ENCODE data around the gene USP7. TPM values are rescaled to one million over a fixed set of nuclear protein-coding genes. Genes with fewer than 3 reads are reported as not detected.
A peak's percentile ranks its signal among the peaks of the same experiment; 100 is the strongest.

Gene USP7
- total RNA-seq, 1 donor from 2014 or later = 41.3 TPM

- no peak for FAIRE-seq
- no peak overlapping the region for H3K4me3 ChIP-seq (ENCODE audit: low read depth, low read length)
- TF ChIP-seq CTCF (IDR thresholded peaks at IDR 0.05; ENCODE audit: insufficient read depth, low read length, severe bottlenecking) = no peak
- H3K36me3 ChIP-seq (ENCODE audit: control insufficient read depth, insufficient read depth, low read length) = peaks cover 19% of the 10 kb centered on the region
- DNase-seq (ENCODE audit: low read depth) = no peak
- H3K27me3 ChIP-seq (ENCODE audit: control insufficient read depth, insufficient read depth, low read length) = no peaks in the 10 kb centered on the region
Measured at GRCh38 chr16:8915722-8916301, 47.9 kb downstream of the USP7 start.

GRCh38 chr16:8914098-8914497 is 49.6 kb downstream of the USP7 start:
- no peak for FAIRE-seq
- no peak for DNase-seq (ENCODE audit: low read depth)
- Histone ChIP-seq H3K4me3 (ENCODE audit: low read depth, low read length) (no peak overlapping the region), H3K36me3 (ENCODE audit: control insufficient read depth, insufficient read depth, low read length) (peaks cover 15% of the 10 kb centered on the region), H3K27me3 (ENCODE audit: control insufficient read depth, insufficient read depth, low read length) (no peaks in the 10 kb centered on the region)
- TF ChIP-seq CTCF (IDR thresholded peaks at IDR 0.05; ENCODE audit: insufficient read depth, low read length, severe bottlenecking) = no peak

GRCh38 chr16:8912793-8913192 is 50.9 kb downstream of the USP7 start:
- FAIRE-seq (no peak), DNase-seq (ENCODE audit: low read depth) (no peak)
- no peak for TF ChIP-seq CTCF (IDR thresholded peaks at IDR 0.05; ENCODE audit: insufficient read depth, low read length, severe bottlenecking)

GRCh38 chr16:8910811-8911210 is 52.9 kb downstream of the USP7 start:
- peaks cover 21% of the 10 kb centered on the region for H3K36me3 ChIP-seq (ENCODE audit: control insufficient read depth, insufficient read depth, low read length)
- no peak for TF ChIP-seq CTCF (IDR thresholded peaks at IDR 0.05; ENCODE audit: insufficient read depth, low read length, severe bottlenecking)

More at GRCh38 chr16:8912793-8913192, 50.9 kb downstream of the USP7 start:
- Histone ChIP-seq H3K27me3 (ENCODE audit: control insufficient read depth, insufficient read depth, low read length) (no peaks in the 10 kb centered on the region), H3K4me3 (ENCODE audit: low read depth, low read length) (no peak overlapping the region), H3K36me3 (ENCODE audit: control insufficient read depth, insufficient read depth, low read length) (peaks cover 16% of the 10 kb centered on the region)

GRCh38 chr16:8908810-8909468 is 54.8 kb downstream of the USP7 start:
- Histone ChIP-seq H3K36me3 (ENCODE audit: control insufficient read depth, insufficient read depth, low read length) (peaks cover 31% of the 10 kb centered on the region), H3K4me3 (ENCODE audit: low read depth, low read length) (no peak overlapping the region), H3K27me3 (ENCODE audit: control insufficient read depth, insufficient read depth, low read length) (no peaks in the 10 kb centered on the region)
- DNase-seq (ENCODE audit: low read depth) (peak; percentile 21), FAIRE-seq (no peak)
- no peak for TF ChIP-seq CTCF (IDR thresholded peaks at IDR 0.05; ENCODE audit: insufficient read depth, low read length, severe bottlenecking)

More at GRCh38 chr16:8910811-8911210, 52.9 kb downstream of the USP7 start:
- Histone ChIP-seq H3K27me3 (ENCODE audit: control insufficient read depth, insufficient read depth, low read length) (no peaks in the 10 kb centered on the region), H3K4me3 (ENCODE audit: low read depth, low read length) (no peak overlapping the region)
- DNase-seq (ENCODE audit: low read depth) = no peak
- FAIRE-seq = no peak
